K562 (cell line): ENCODE measurements around the gene SERTAD3. TPM values are rescaled to one million over a fixed set of nuclear protein-coding genes. Genes with fewer than 3 reads are reported as not detected.

Experiments
- ARHGAP35 ChIP-seq: fragments of 450-650 bp; IDR thresholded peaks from 2 replicates; pipeline ENCODE4 v1.6.1; 2018; ENCODE audit not compliant: partially characterized antibody
- CBX1 ChIP-seq: sonication (generic); IDR thresholded peaks from 2 replicates; pipeline ENCODE4 v1.6.1; 2016; ENCODE audit warnings: antibody characterized with exemption, low read depth, mild to moderate bottlenecking
- CC2D1A ChIP-seq: fragments of 450-650 bp; IDR thresholded peaks from 2 replicates; pipeline ENCODE4 v1.6.1; 2017; ENCODE audit warnings: mild to moderate bottlenecking
- CXXC5 ChIP-seq: fragments of 250-450 bp; sonication (Bioruptor Pico); IDR thresholded peaks from 2 replicates; pipeline ENCODE4 v1.8.0; 2022; ENCODE audit warnings: inconsistent platforms, mild to moderate bottlenecking, moderate library complexity
- E2F6 ChIP-seq, 2 experiments: IDR thresholded peaks; 2 replicates each; pipeline ENCODE4 v1.6.1; 2011; ENCODE audit warnings: borderline replicate concordance in 1 of 2, control low read depth in 1 of 2, low read depth in 1 of 2, low read length in 1 of 2, mild to moderate bottlenecking in 1 of 2, mixed read lengths in 1 of 2, moderate library complexity in 1 of 2; ENCODE audit not compliant: insufficient read depth in 1 of 2, insufficient read length in 1 of 2, poor library complexity in 1 of 2, severe bottlenecking in 1 of 2; ENCODE audit errors: extremely low read depth in 1 of 2
- E4F1 ChIP-seq: fragments of 250-450 bp; sonication (Bioruptor Pico); IDR thresholded peaks from 2 replicates; pipeline ENCODE4 v1.5.0; 2021; ENCODE audit warnings: mild to moderate bottlenecking, borderline replicate concordance
- HDAC2 ChIP-seq: fragments of 450-650 bp; IDR thresholded peaks from 2 replicates; pipeline ENCODE4 v1.6.1; 2016; ENCODE audit warnings: mild to moderate bottlenecking
- HLTF ChIP-seq: fragments of 450-650 bp; IDR thresholded peaks from 2 replicates; pipeline ENCODE4 v1.6.1; 2016
- LARP7 ChIP-seq: fragments of 450-650 bp; IDR thresholded peaks from 2 replicates; pipeline ENCODE4 v1.6.1; 2016
- NCOA6 ChIP-seq: fragments of 450-650 bp; IDR thresholded peaks from 2 replicates; pipeline ENCODE4 v1.6.1; 2017; ENCODE audit warnings: mild to moderate bottlenecking
- PHF8 ChIP-seq: fragments of 200-600 bp; sonication (generic); IDR thresholded peaks from 2 replicates; pipeline ENCODE4 v1.6.1; 2012; ENCODE audit warnings: mixed run types, mild to moderate bottlenecking, inconsistent platforms, low read length, moderate library complexity, borderline replicate concordance
- SMAD4 ChIP-seq: fragments of 250-450 bp; sonication (Bioruptor Pico); conservative IDR thresholded peaks from 2 replicates; pipeline ENCODE4 v1.8.0; 2021; ENCODE audit warnings: inconsistent platforms, mild to moderate bottlenecking, moderate library complexity
- SPI1 ChIP-seq: IDR thresholded peaks from 2 replicates; pipeline ENCODE4 v1.6.1; 2011; ENCODE audit warnings: low read depth, low read length, control low read depth, borderline replicate concordance
- TBP ChIP-seq: optimal IDR thresholded peaks from 2 replicates; pipeline ENCODE3; 2011; ENCODE audit warnings: low read depth, low read length, improper control_type of control experiment
- TFE3 ChIP-seq: fragments of 450-650 bp; formaldehyde crosslinking; IDR thresholded peaks from 2 replicates; pipeline ENCODE4 v1.4.0; 2020; ENCODE audit warnings: mild to moderate bottlenecking, mixed read lengths
- ZBTB7A ChIP-seq: IDR thresholded peaks from 2 replicates; pipeline ENCODE4 v1.6.1; 2011; ENCODE audit warnings: low read depth, mild to moderate bottlenecking, low read length, moderate library complexity, borderline replicate concordance; ENCODE audit not compliant: control insufficient read depth
- ZNF175 ChIP-seq: fragments of 200-800 bp; sonication (Bioruptor generic); IDR thresholded peaks from 2 replicates; pipeline ENCODE4 v1.6.1; 2016; ENCODE audit warnings: low read depth, mild to moderate bottlenecking, missing genetic modification characterization, missing compliant biosample characterization
- ZNF239 ChIP-seq: fragments of 250-450 bp; sonication (Bioruptor Pico); IDR thresholded peaks from 2 replicates; pipeline ENCODE4 v1.4.0; 2020; ENCODE audit warnings: mild to moderate bottlenecking
- ZNF644 ChIP-seq: fragments of 200-800 bp; sonication (Bioruptor generic); IDR thresholded peaks from 2 replicates; pipeline ENCODE4 v1.6.1; 2016; ENCODE audit warnings: low read depth, missing genetic modification characterization, missing compliant biosample characterization
- polyA plus RNA-seq, 8 experiments: library from polyadenylated mRNA; depleted of rRNA in 4 of 8; stranded (reverse) in 5 of 8; unstranded in 3 of 8; fragments of >200 nt; fragmentation: Nextera tagmentation in 2 of 8; fragmentation: Illumina TruSeq in 1 of 8; extraction: Ambion mirVana in 2 of 8; extraction: Trizol in 1 of 8; gene quantifications; 2 replicates each; pipeline versions ENCODE4 v1.2.1 to v1.2.3, GENCODE V29; 2011 to 2014; ENCODE audit warnings: inconsistent platforms in 1 of 8, missing spikeins in 1 of 8
- total RNA-seq, 7 experiments: library from RNA; depleted of rRNA in 6 of 7; stranded (reverse); fragments of >200 nt in 6 of 7; fragmentation: Illumina TruSeq in 2 of 7; extraction: Trizol in 2 of 7; gene quantifications; 2 replicates each; pipeline versions ENCODE4 v1.2.1 to v1.2.3, GENCODE V29; 2011 to 2021; ENCODE audit warnings: low replicate concordance in 1 of 7
- TF ChIP-seq, protein P1 (sequence below): sonication (generic); formaldehyde crosslinking; IDR thresholded peaks from 2 replicates; pipeline ENCODE4 v1.9.0; 2022; ENCODE audit warnings: mild to moderate bottlenecking, missing genetic modification reagents

SERTAD3 gene
- total and polyA plus RNA-seq, 9 of the 15 experiments (the other 6 are each of a cell fraction or from before 2014, with no cell fraction given): 5.4 to 28.9 (median 17.5) TPM

DNA sequence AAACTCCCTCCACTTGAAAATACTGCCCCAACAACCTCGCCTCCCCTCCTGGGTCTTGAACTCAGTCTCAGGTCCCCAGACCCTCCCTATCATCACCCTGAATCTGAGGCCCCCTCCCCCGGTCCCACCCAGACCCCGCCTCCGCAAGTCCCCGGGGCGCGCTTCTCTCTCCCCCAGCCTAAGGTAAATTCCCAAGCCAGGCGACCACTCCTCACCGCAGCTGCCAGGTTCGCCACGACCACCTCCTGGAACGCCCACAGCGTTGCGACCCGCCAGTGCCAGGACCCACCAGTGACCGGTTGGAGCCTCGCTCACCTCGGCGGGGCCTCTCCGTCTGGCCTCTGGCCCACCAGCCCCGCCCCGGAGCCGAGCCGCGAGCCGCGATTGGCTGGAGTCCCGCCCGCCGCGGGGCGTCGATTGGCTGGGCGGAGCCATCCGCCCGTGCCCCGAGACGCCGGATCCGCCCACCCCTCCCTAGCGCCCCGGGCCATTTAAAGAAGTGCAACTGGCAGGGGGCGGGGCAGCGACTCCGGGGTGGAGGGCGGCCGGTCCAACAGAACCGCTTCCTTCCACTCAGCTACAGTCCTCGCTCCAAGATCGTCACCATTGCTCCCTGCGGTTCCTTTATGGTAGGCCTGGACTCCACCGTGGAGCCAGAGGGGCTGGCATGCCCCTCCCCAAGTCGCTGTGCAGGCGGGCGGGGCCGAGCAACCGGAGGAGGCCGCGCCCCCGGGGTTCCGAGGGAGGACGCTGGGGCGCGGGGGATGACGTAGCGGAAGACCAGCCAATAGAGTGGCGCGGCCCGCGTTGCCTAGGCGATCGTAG is at the start of gene SERTAD3 (continued):
- TF ChIP-seq TFE3 (CRISPR knock-in tag): no peak
- peak; percentile 41; the same call in 1 of the 2 replicates for TF ChIP-seq SPI1
- no peak for TF ChIP-seq CC2D1A
- TF ChIP-seq ZNF175: no peak
- no peak for TF ChIP-seq HLTF
- no peak for TF ChIP-seq E2F6 (IDR thresholded peaks at IDR 0.05; ENCODE audit: borderline replicate concordance in 1 of 2, extremely low read depth in 1 of 2, insufficient read depth in 1 of 2, insufficient read length in 1 of 2, low read depth in 1 of 2, low read length in 1 of 2, poor library complexity in 1 of 2, severe bottlenecking in 1 of 2)
- TF ChIP-seq ZNF644 (tag): no peak
- peak; percentile 80 for TF ChIP-seq SMAD4
- peak; percentile 82 for TF ChIP-seq TBP
- no peak for TF ChIP-seq E4F1 (CRISPR knock-in tag)
- TF ChIP-seq ZBTB7A: peak; percentile 93
- TF ChIP-seq ZNF239 (CRISPR knock-in tag): no peak
- TF ChIP-seq NCOA6: 0 out of 2 replicates have a peak, but pooled peaks have one; percentile 10
- peak; percentile 80; the same call in 1 of the 2 replicates for TF ChIP-seq HDAC2
- TF ChIP-seq CXXC5 (CRISPR knock-in tag): peak; percentile 80
- TF ChIP-seq, protein P1, sequence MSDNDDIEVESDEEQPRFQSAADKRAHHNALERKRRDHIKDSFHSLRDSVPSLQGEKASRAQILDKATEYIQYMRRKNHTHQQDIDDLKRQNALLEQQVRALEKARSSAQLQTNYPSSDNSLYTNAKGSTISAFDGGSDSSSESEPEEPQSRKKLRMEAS (CRISPR knock-in tag): peak; percentile 50
- peak; percentile 60; the same call in 1 of the 2 replicates for TF ChIP-seq PHF8
- TF ChIP-seq ARHGAP35: peak; percentile 3
- no peak for TF ChIP-seq LARP7
- peak; percentile 60; the same call in 1 of the 2 replicates for TF ChIP-seq CBX1
